ENCODE measurements around the gene DDX10. TPM values are rescaled to one million over a fixed set of nuclear protein-coding genes. Genes with fewer than 3 reads are reported as not detected.

DDX10 gene
- total RNA-seq, 4 donors from 2014 or later: 8.8 to 27.7 (median 14.6) TPM

GRCh38 chr11:108793611-108794010 is 128.7 kb downstream of the DDX10 start:
- TF ChIP-seq CTCF (IDR thresholded peaks at IDR 0.05; ENCODE audit: low read depth): no peak

- no peak for TF ChIP-seq CTCF (IDR thresholded peaks at IDR 0.05; ENCODE audit: low read depth)
Observed at GRCh38 chr11:108796551-108796950, 131.7 kb downstream of the DDX10 start.

GRCh38 chr11:108797578-108798100 is 132.8 kb downstream of the DDX10 start:
- TF ChIP-seq CTCF (IDR thresholded peaks at IDR 0.05; ENCODE audit: low read depth): no peak

- TF ChIP-seq CTCF (IDR thresholded peaks at IDR 0.05; ENCODE audit: low read depth): no peak
Observed at GRCh38 chr11:108802492-108802891, 137.6 kb downstream of the DDX10 start.

GRCh38 chr11:108803776-108804175 is 138.9 kb downstream of the DDX10 start:
- no peak for TF ChIP-seq CTCF (IDR thresholded peaks at IDR 0.05; ENCODE audit: low read depth)

- no peak for TF ChIP-seq CTCF (IDR thresholded peaks at IDR 0.05; ENCODE audit: low read depth)
Observed at GRCh38 chr11:108804511-108804910, 139.6 kb downstream of the DDX10 start.

GRCh38 chr11:108805030-108805429 is 140.2 kb downstream of the DDX10 start:
- TF ChIP-seq CTCF (IDR thresholded peaks at IDR 0.05; ENCODE audit: low read depth): no peak
